HEK293 (cell line): Measurements from ENCODE around the gene MLEC.

Experiments used
- EGR2 ChIP-seq: fragments of 450-650 bp; formaldehyde crosslinking; IDR thresholded peaks from 2 replicates; pipeline ENCODE4 v1.5.1; 2016; ENCODE audit warnings: low read depth, missing biosample characterization, missing genetic modification characterization
- IKZF3 ChIP-seq: fragments of 450-650 bp; IDR thresholded peaks from 2 replicates; pipeline ENCODE4 v1.5.0; 2018; ENCODE audit warnings: missing biosample characterization, mild to moderate bottlenecking, missing genetic modification characterization, moderate library complexity
- KLF1 ChIP-seq: fragments of 450-650 bp; formaldehyde crosslinking; IDR thresholded peaks from 2 replicates; pipeline ENCODE4 v1.5.1; 2016; ENCODE audit warnings: missing biosample characterization, missing genetic modification characterization
- KLF10 ChIP-seq: fragments of 450-650 bp; IDR thresholded peaks from 2 replicates; pipeline ENCODE4 v1.5.1; 2018; ENCODE audit warnings: missing biosample characterization, mild to moderate bottlenecking, missing genetic modification characterization
- KLF8 ChIP-seq: fragments of 450-650 bp; formaldehyde crosslinking; IDR thresholded peaks from 2 replicates; pipeline ENCODE4 v1.5.1; 2016; ENCODE audit warnings: missing biosample characterization, missing genetic modification characterization
- MEIS1 ChIP-seq: sonication (generic); formaldehyde crosslinking; IDR thresholded peaks from 2 replicates; pipeline ENCODE4 v1.8.1; 2022; ENCODE audit warnings: missing genetic modification reagents, mild to moderate bottlenecking, borderline replicate concordance
- MYNN ChIP-seq: fragments of 450-650 bp; formaldehyde crosslinking; IDR thresholded peaks from 2 replicates; pipeline ENCODE4 v1.5.1; 2016; ENCODE audit warnings: missing biosample characterization, missing genetic modification characterization, borderline replicate concordance
- ZBTB17 ChIP-seq: fragments of 450-650 bp; formaldehyde crosslinking; IDR thresholded peaks from 2 replicates; pipeline ENCODE4 v1.5.1; 2016; ENCODE audit warnings: missing biosample characterization, missing genetic modification characterization
- ZBTB48 ChIP-seq: fragments of 450-650 bp; formaldehyde crosslinking; IDR thresholded peaks from 2 replicates; pipeline ENCODE4 v1.5.1; 2016; ENCODE audit warnings: missing biosample characterization, missing genetic modification characterization
- ZBTB7A ChIP-seq: fragments of 450-650 bp; formaldehyde crosslinking; IDR thresholded peaks from 2 replicates; pipeline ENCODE4 v1.5.1; 2016; ENCODE audit warnings: low read depth, missing biosample characterization, missing genetic modification characterization
- ZFP69B ChIP-seq: fragments of 450-650 bp; formaldehyde crosslinking; IDR thresholded peaks from 2 replicates; pipeline ENCODE4 v1.5.1; 2016; ENCODE audit warnings: missing biosample characterization, missing genetic modification characterization
- ZIC2 ChIP-seq: fragments of 450-650 bp; formaldehyde crosslinking; IDR thresholded peaks from 2 replicates; pipeline ENCODE4 v1.5.1; 2016; ENCODE audit warnings: missing biosample characterization, missing genetic modification characterization
- ZNF10 ChIP-seq: fragments of 450-650 bp; formaldehyde crosslinking; IDR thresholded peaks from 2 replicates; pipeline ENCODE4 v1.5.1; 2017; ENCODE audit warnings: missing biosample characterization, missing genetic modification characterization
- ZNF114 ChIP-seq: fragments of 450-650 bp; formaldehyde crosslinking; IDR thresholded peaks from 2 replicates; pipeline ENCODE4 v1.5.0; 2017; ENCODE audit warnings: missing biosample characterization, missing genetic modification characterization
- ZNF121 ChIP-seq: fragments of 450-650 bp; formaldehyde crosslinking; IDR thresholded peaks from 2 replicates; pipeline ENCODE4 v1.5.1; 2016; ENCODE audit warnings: missing biosample characterization, missing genetic modification characterization
- ZNF146 ChIP-seq: fragments of 450-650 bp; formaldehyde crosslinking; IDR thresholded peaks from 2 replicates; pipeline ENCODE4 v1.5.1; 2016; ENCODE audit warnings: missing biosample characterization, missing genetic modification characterization
- ZNF169 ChIP-seq: fragments of 450-650 bp; formaldehyde crosslinking; IDR thresholded peaks from 2 replicates; pipeline ENCODE4 v1.5.1; 2016; ENCODE audit warnings: missing biosample characterization, missing genetic modification characterization
- ZNF174 ChIP-seq: fragments of 450-650 bp; formaldehyde crosslinking; IDR thresholded peaks from 2 replicates; pipeline ENCODE4 v1.5.0; 2017; ENCODE audit warnings: missing biosample characterization, mild to moderate bottlenecking, missing genetic modification characterization
- ZNF211 ChIP-seq: fragments of 450-650 bp; formaldehyde crosslinking; IDR thresholded peaks from 2 replicates; pipeline ENCODE4 v1.5.1; 2016; ENCODE audit warnings: low read depth, missing biosample characterization, missing genetic modification characterization
- ZNF221 ChIP-seq: fragments of 450-650 bp; formaldehyde crosslinking; IDR thresholded peaks from 2 replicates; pipeline ENCODE4 v1.5.1; 2017; ENCODE audit warnings: missing biosample characterization, missing genetic modification characterization, borderline replicate concordance
- ZNF23 ChIP-seq: fragments of 450-650 bp; formaldehyde crosslinking; IDR thresholded peaks from 2 replicates; pipeline ENCODE4 v1.5.1; 2016; ENCODE audit warnings: missing biosample characterization, missing genetic modification characterization, borderline replicate concordance
- ZNF239 ChIP-seq: fragments of 450-650 bp; formaldehyde crosslinking; IDR thresholded peaks from 2 replicates; pipeline ENCODE4 v1.5.1; 2016; ENCODE audit warnings: missing biosample characterization, missing genetic modification characterization
- ZNF292 ChIP-seq: fragments of 450-650 bp; formaldehyde crosslinking; IDR thresholded peaks from 2 replicates; pipeline ENCODE4 v1.5.1; 2016; ENCODE audit warnings: low read depth, missing biosample characterization, missing genetic modification characterization, borderline replicate concordance
- ZNF324 ChIP-seq: fragments of 450-650 bp; formaldehyde crosslinking; IDR thresholded peaks from 2 replicates; pipeline ENCODE4 v1.5.1; 2016; ENCODE audit warnings: missing biosample characterization, missing genetic modification characterization
- ZNF394 ChIP-seq: fragments of 450-650 bp; formaldehyde crosslinking; IDR thresholded peaks from 2 replicates; pipeline ENCODE4 v1.5.1; 2016; ENCODE audit warnings: missing biosample characterization, missing genetic modification characterization, mild to moderate bottlenecking, moderate library complexity, borderline replicate concordance
- ZNF426 ChIP-seq: fragments of 450-650 bp; formaldehyde crosslinking; IDR thresholded peaks from 2 replicates; pipeline ENCODE4 v1.5.1; 2017; ENCODE audit warnings: missing biosample characterization, missing genetic modification characterization, mild to moderate bottlenecking, inconsistent platforms, moderate library complexity
- ZNF513 ChIP-seq: fragments of 450-650 bp; IDR thresholded peaks from 2 replicates; pipeline ENCODE4 v1.5.1; 2018; ENCODE audit warnings: missing biosample characterization, missing genetic modification characterization
- ZNF596 ChIP-seq: fragments of 450-650 bp; IDR thresholded peaks from 2 replicates; pipeline ENCODE4 v1.5.0; 2018; ENCODE audit warnings: missing biosample characterization, mild to moderate bottlenecking, missing genetic modification characterization, moderate library complexity
- ZNF654 ChIP-seq: fragments of 450-650 bp; formaldehyde crosslinking; IDR thresholded peaks from 2 replicates; pipeline ENCODE4 v1.5.1; 2016; ENCODE audit warnings: low read depth, missing biosample characterization, missing genetic modification characterization
- ZNF660 ChIP-seq: fragments of 450-650 bp; IDR thresholded peaks from 2 replicates; pipeline ENCODE4 v1.5.1; 2018; ENCODE audit warnings: missing biosample characterization, mild to moderate bottlenecking, missing genetic modification characterization
- ZNF664 ChIP-seq: fragments of 450-650 bp; formaldehyde crosslinking; IDR thresholded peaks from 2 replicates; pipeline ENCODE4 v1.5.1; 2016; ENCODE audit warnings: missing biosample characterization, missing genetic modification characterization
- ZNF785 ChIP-seq: fragments of 450-650 bp; formaldehyde crosslinking; IDR thresholded peaks from 2 replicates; pipeline ENCODE4 v1.5.1; 2016; ENCODE audit warnings: missing biosample characterization, missing genetic modification characterization
- ZNF843 ChIP-seq: fragments of 450-650 bp; formaldehyde crosslinking; IDR thresholded peaks from 2 replicates; pipeline ENCODE4 v1.5.1; 2016; ENCODE audit warnings: missing biosample characterization, missing genetic modification characterization
- TF ChIP-seq, protein P1 (sequence below): fragments of 450-650 bp; formaldehyde crosslinking; IDR thresholded peaks from 2 replicates; pipeline ENCODE4 v1.5.1; 2016; ENCODE audit warnings: missing biosample characterization, missing genetic modification characterization

Gene MLEC

DNA sequence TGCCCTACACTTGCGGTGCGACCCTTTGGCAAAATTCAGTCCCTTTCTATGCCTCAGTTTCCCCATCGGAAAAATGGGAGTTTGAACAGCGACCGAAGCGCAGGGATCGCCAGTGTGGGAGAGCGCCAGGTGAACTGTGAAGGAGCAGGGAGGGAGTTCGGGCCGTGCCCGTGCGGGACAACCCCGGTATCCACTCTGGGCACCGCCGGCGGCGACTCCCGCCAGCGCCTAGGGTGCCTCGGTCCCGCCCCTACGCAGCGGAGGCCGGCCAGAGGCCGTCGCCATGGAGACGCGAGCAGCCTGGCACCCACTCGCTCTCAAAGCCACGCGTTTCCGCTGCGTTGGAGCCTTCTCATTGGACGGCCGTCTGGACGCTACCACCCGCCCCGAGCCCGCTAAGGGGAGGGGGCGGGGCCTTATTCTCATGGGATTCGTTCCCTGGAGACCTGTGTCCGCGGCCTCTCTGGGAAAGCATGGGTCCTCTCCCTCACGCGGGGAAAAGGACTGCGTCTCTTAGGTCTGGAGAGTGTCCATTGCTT, 729 bp upstream of the MLEC start (continued):
- TF ChIP-seq ZNF324 (tag by site-specific recombination) (no peak), MEIS1 (CRISPR knock-in tag) (no peak), ZNF121 (tag by site-specific recombination) (no peak), ZNF23 (tag by site-specific recombination) (no peak), ZBTB7A (tag by site-specific recombination) (peak; percentile 30; the same call in 1 of the 2 replicates), ZIC2 (tag by site-specific recombination) (peak; percentile 69), EGR2 (tag by site-specific recombination) (no peak), ZNF169 (tag by site-specific recombination) (no peak), ZNF221 (no peak), ZNF239 (tag by site-specific recombination) (no peak), ZFP69B (no peak), MYNN (peak; percentile 31; the same call in 1 of the 2 replicates), ZNF843 (tag by site-specific recombination) (no peak), ZNF664 (tag by site-specific recombination) (no peak), ZNF513 (tag by site-specific recombination) (no peak), ZNF394 (tag by site-specific recombination) (no peak), ZNF660 (no peak), ZBTB17 (tag by site-specific recombination) (no peak), ZBTB48 (tag by site-specific recombination) (peak; percentile 51; the same call in 1 of the 2 replicates), ZNF785 (tag by site-specific recombination) (no peak), KLF10 (no peak; the same call in 1 of the 2 replicates), ZNF114 (no peak), ZNF596 (tag by site-specific recombination) (no peak), ZNF10 (no peak), IKZF3 (tag by site-specific recombination) (0 out of 2 replicates have a peak, but pooled peaks have one; percentile 13), KLF1 (tag by site-specific recombination) (peak; percentile 77), ZNF174 (tag by site-specific recombination) (no peak), ZNF146 (no peak), KLF8 (no peak), ZNF654 (tag by site-specific recombination) (no peak), ZNF211 (no peak), ZNF426 (no peak), ZNF292 (no peak)
- TF ChIP-seq, protein P1, sequence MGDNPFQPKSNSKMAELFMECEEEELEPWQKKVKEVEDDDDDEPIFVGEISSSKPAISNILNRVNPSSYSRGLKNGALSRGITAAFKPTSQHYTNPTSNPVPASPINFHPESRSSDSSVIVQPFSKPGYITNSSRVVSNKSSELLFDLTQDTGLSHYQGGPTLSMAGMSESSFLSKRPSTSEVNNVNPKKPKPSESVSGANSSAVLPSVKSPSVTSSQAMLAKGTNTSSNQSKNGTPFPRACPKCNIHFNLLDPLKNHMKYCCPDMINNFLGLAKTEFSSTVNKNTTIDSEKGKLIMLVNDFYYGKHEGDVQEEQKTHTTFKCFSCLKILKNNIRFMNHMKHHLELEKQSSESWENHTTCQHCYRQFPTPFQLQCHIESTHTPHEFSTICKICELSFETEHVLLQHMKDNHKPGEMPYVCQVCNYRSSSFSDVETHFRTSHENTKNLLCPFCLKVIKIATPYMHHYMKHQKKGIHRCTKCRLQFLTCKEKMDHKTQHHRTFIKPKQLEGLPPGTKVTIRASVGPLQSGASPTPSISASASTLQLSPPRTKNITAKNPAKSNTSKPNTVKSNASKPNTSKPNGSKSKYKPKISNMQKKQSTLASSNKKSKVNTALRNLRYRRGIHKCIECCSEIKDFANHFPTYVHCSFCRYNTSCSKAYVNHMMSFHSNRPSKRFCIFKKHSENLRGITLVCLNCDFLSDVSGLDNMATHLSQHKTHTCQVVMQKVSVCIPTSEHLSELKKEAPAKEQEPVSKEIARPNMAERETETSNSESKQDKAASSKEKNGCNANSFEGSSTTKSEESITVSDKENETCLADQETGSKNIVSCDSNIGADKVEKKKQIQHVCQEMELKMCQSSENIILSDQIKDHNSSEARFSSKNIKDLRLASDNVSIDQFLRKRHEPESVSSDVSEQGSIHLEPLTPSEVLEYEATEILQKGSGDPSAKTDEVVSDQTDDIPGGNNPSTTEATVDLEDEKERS (tag by site-specific recombination), result no peak
